ENCODE measurements around the gene MYT1.

The MYT1 gene

GRCh38 chr20:64247307-64247618 is 83.0 kb downstream of the MYT1 start:
- DNase-seq (ENCODE audit: low spot score), result no peak

GRCh38 chr20:64247970-64248841 is 84.0 kb downstream of the MYT1 start:
- DNase-seq (ENCODE audit: low spot score), result no peak

GRCh38 chr20:64250027-64250426 is 85.8 kb downstream of the MYT1 start:
- no peak for DNase-seq (ENCODE audit: low spot score)

- DNase-seq (ENCODE audit: low spot score), result no peak
Measured at GRCh38 chr20:64253000-64253383, 88.7 kb downstream of the MYT1 start.

GRCh38 chr20:64253443-64253842 is 89.2 kb downstream of the MYT1 start:
- no peak for DNase-seq (ENCODE audit: low spot score)

GRCh38 chr20:64254156-64254555 is 89.9 kb downstream of the MYT1 start:
- DNase-seq (ENCODE audit: low spot score), result no peak

- no peak for DNase-seq (ENCODE audit: low spot score)
Measured at GRCh38 chr20:64254571-64255360, 90.5 kb downstream of the MYT1 start.

GRCh38 chr20:64255361-64256281 is 91.4 kb downstream of the MYT1 start, which contains the start of gene PCMTD2:
TSS of gene PCMTD2 (plus strand) at chr20:64255748. CDS start at chr20:64259966, 4,218 bp downstream.
- DNase-seq (ENCODE audit: low spot score), result peak; percentile 81

- no peak for DNase-seq (ENCODE audit: low spot score)
Measured at GRCh38 chr20:64256282-64256935, 92.2 kb downstream of the MYT1 start.

GRCh38 chr20:64257107-64257757 is 93.0 kb downstream of the MYT1 start:
- DNase-seq (ENCODE audit: low spot score), result no peak

- DNase-seq (ENCODE audit: low spot score), result no peak
Measured at GRCh38 chr20:64258071-64258823, 94.0 kb downstream of the MYT1 start.

GRCh38 chr20:64260239-64260638 is 96.0 kb downstream of the MYT1 start:
- DNase-seq (ENCODE audit: low spot score), result no peak

GRCh38 chr20:64261138-64261537 is 96.9 kb downstream of the MYT1 start:
- no peak for DNase-seq (ENCODE audit: low spot score)

- no peak for DNase-seq (ENCODE audit: low spot score)
Measured at GRCh38 chr20:64264091-64264490, 99.8 kb downstream of the MYT1 start.

- DNase-seq (ENCODE audit: low spot score), result no peak
Measured at GRCh38 chr20:64265201-64265600, 100.9 kb downstream of the MYT1 start.

GRCh38 chr20:64266988-64267387 is 102.7 kb downstream of the MYT1 start:
- no peak for DNase-seq (ENCODE audit: low spot score)

- no peak for DNase-seq (ENCODE audit: low spot score)
Measured at GRCh38 chr20:64268174-64268573, 103.9 kb downstream of the MYT1 start.

- no peak for DNase-seq (ENCODE audit: low spot score)
Measured at GRCh38 chr20:64269604-64270411, 105.6 kb downstream of the MYT1 start.

- no peak for DNase-seq (ENCODE audit: low spot score)
Measured at GRCh38 chr20:64271636-64272035, 107.4 kb downstream of the MYT1 start.

- no peak for DNase-seq (ENCODE audit: low spot score)
Measured at GRCh38 chr20:64273109-64273508, 108.9 kb downstream of the MYT1 start.

Measured in activated CD4-positive, alpha-beta T cell treated with anti-CD3 and anti-CD28 coated beads, Interleukin-2, Interleukin-4, amounts not matched to agents 100 ng/mL and 50 ng/mL, durations not matched to agents 16 hours and 8 hours (primary cell).